GM21381 (cell line): ENCODE data around the gene SEC31A.
"Not testable (repeated sequence)": the region's sequence is repeated elsewhere in the genome, so short reads cannot be mapped to it uniquely, and the experiment has no call there.

Source experiments
- ATAC-seq: cut with Tn5 transposase; IDR thresholded peaks from one replicate; pipeline ENCODE4 v1.9.1; 2021; ENCODE audit warnings: mild to moderate bottlenecking, moderate library complexity; ENCODE audit not compliant: unreplicated experiment

SEC31A gene

GRCh38 chr4:82839624-82840023 is 51.3 kb downstream of the SEC31A start:
- ATAC-seq: no peak

GRCh38 chr4:82833696-82834313 is 57.1 kb downstream of the SEC31A start:
- ATAC-seq: no peak

DNA sequence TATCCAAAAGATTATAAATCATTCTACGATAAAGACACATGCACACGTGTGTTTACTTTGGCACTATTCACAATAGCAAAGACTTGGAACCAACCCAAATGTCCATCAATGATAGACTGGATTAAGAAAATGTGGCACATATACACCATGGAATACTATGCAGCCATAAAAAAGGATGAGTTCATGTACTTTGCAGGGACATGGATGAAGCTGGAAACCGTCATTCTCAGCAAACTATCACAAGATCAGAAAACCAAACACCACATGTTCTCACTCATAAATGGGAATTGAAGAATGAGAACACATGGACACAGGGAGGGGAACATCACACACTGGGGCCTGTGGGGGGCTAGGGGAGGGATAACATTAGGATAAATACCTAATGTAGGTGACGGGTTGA is 57.9 kb downstream of the SEC31A start:
- not testable (repeated sequence) for ATAC-seq

DNA sequence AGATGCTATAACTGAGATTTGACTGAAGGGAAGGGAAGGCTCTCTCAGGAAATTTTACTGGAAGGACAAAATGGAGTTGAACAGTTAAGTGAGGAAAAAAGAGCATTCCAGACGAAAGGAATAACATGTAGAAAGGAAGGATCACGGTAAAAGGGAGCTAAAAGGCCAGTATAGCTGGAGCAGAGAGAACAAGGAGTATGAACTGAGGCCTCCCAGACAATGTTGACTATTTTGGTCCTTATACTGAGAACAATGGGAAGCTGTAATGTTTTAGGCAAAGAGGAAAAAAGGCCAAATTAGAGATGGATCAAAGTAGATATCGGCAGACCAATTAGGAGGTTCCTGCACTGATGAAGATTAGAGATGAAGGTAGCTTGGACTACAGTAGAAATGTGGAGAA is 65.5 kb downstream of the SEC31A start:
- no peak for ATAC-seq

- ATAC-seq: no peak
Observed at GRCh38 chr4:82823062-82823461, 67.9 kb downstream of the SEC31A start.

- ATAC-seq: no peak
Observed at GRCh38 chr4:82820689-82821088, 70.3 kb downstream of the SEC31A start.

DNA sequence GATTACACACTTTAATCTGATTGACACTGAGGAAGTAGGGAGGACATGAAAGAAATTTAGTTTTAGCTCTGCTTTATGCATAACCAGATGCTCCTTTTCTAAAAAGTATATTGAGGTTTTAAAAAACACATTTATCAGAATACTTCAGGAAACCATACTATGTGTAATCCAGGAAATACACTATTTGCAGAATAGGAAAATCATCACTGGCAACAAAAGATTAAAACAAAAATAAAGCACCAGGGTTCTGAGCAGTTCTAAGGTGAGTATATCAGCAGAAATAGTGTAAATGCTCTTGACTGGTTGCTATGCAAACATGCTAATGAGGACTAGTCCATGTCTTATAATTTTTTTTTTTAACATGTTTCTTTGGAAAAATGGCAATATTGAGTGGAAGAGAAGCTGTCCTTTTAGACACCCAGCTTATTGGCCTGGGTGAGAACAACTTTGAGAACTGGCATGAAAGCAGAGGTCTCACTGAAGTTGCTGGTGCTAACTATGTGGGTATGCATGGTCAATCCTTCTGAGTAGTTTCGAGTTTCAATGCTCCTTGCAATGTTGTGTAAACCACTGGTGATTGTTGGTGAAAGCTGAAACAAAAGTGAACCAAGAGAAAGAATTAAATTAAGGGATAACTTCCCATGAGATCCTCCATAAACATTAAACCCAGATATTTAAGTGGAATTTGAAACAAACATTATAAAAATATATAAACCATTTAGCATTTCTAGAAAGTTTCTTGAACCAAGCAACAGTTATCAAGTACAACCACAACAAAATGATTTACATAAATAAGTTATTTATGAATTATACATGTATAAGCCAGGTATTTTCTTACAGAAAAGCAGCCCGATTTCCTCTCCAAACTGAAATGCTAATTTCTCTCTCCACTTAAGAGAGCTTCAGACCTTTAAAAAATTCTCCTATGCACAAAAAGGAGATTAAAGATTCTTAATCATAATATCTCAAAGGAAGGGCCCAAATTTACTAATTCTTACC is 72.0 kb downstream of the SEC31A start:
- peak; percentile 88 for ATAC-seq

- not testable (repeated sequence) for ATAC-seq
Observed at GRCh38 chr4:82816874-82817273, 74.1 kb downstream of the SEC31A start.

DNA sequence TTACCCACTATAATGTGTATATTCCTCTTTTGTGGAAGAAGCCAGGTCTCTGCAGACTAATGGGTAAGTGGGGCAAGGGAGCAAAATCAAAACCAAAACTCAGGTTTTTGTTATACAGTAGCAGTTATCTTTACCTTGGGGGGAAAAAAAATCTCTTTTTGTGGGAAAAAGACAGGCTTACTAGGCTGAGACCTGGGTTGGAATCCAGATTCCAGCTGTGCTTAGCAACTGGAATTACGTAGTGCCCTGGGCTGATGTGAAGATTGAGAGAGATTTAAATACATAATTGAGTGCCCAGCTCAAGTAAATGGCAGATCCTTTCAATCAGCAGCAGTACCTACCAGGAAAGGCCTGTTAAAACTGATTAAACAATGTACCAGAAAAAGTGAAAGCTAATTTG is 76.9 kb downstream of the SEC31A start:
- no peak for ATAC-seq

DNA sequence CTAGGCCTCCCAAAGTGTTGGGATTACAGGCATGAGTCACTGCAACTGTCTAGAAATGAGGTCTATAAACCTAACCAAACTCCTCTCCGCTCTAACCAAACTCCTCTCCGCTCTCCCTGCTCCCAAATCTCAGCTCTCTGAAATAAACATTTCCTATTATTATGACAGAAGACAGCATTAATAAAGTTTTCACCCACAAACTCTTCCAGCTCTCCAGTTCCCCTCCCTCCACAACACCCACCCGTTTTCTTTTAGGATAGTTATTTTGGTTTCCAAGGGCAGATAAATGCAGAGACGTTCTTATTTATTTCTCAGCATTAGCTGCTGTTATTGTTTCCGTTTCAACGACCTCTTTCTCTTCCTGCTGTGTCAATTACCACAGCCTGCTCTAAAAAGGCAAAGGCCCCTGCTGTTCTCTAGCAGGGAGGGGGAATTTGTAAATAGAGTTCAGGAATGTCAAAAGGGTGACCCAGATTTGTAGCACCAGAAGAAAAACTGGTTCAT is 79.1 kb downstream of the SEC31A start:
- ATAC-seq: no peak

DNA sequence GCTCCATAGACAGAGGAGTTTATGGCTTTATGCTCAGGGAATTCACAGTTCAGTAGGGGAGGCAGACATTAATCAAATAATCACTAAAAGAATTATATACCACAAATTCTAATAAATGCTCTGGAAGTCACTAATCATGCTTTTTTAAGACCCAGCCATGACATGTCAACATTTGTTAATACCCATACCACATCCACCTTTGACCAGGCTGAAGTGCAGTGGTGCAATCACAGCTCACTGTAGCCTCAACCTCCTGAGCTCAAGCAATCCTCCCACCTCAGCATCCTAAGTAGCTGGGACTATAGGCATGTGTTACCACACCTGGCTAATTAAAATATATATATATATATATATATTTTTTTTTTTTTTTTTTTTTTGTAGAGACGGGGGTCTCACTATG is 79.6 kb downstream of the SEC31A start:
- no peak for ATAC-seq

DNA sequence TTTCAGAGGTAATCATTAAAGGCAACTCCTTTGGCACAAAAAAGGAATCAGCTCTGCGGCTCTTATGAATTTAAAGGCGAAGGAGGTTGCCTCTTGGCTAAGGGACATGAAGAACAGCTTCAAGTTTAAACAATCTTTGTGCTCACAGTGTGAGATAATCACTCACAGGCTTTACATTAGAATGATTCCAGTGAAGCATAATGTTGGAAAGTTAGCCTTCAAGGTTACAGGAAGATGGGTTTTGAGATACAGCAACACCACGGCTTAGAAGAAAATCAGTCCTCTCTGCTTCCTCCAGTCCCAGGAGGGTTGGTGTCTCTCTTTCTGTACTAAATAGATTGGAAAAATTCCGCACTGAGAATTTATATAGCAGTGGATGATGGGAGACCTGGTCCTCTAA is 80.8 kb downstream of the SEC31A start:
- ATAC-seq: no peak

DNA sequence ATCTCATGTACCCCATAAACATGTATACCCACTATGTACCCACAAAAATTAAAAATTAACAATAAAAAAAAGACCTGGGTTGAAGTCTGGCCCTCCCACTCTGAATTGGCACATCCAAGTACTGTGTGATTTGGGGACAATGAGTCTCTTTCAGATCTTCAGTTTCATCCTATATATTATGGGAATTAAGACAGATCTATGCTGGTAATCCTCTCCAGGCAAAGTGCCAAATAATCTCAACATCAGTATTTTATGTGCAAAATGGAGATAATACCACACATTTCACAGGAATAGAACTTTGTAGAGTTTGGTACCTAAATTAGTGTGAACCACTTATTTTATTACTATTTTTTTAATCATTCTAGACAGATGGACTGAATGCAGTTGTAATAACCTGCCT is 81.3 kb downstream of the SEC31A start:
- ATAC-seq: no peak

- ATAC-seq: no peak
Observed at GRCh38 chr4:82803746-82804145, 87.2 kb downstream of the SEC31A start.

- ATAC-seq: no peak
Observed at GRCh38 chr4:82802911-82803310, 88.0 kb downstream of the SEC31A start.

DNA sequence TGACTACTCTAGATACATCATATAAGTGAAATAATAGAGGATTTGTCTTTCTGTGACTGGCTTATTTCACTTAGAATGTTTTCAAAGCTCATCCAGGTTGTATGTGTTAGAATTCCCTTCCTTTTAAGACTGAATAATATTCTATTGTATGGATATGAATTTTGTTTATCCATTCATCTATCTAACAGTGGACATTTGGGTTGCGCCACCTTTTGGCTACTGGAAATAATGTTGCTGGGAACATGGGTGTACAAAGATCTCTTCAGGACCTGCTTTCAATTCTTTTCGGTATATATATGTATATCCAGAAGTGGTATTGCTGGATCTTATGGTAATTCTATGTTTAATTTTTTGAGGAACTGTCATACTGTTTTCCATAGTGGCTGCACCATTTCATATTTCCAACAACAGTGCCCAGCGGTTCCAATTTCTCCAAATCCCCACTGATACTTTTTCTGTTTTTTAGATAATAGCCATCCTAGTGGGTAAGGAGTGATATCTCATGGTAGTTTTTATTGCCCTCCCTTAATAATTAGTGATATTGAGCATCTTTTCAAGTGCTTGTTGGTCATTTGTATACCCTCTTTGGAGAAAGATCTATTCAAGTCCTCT is 88.9 kb downstream of the SEC31A start:
- no peak for ATAC-seq

DNA sequence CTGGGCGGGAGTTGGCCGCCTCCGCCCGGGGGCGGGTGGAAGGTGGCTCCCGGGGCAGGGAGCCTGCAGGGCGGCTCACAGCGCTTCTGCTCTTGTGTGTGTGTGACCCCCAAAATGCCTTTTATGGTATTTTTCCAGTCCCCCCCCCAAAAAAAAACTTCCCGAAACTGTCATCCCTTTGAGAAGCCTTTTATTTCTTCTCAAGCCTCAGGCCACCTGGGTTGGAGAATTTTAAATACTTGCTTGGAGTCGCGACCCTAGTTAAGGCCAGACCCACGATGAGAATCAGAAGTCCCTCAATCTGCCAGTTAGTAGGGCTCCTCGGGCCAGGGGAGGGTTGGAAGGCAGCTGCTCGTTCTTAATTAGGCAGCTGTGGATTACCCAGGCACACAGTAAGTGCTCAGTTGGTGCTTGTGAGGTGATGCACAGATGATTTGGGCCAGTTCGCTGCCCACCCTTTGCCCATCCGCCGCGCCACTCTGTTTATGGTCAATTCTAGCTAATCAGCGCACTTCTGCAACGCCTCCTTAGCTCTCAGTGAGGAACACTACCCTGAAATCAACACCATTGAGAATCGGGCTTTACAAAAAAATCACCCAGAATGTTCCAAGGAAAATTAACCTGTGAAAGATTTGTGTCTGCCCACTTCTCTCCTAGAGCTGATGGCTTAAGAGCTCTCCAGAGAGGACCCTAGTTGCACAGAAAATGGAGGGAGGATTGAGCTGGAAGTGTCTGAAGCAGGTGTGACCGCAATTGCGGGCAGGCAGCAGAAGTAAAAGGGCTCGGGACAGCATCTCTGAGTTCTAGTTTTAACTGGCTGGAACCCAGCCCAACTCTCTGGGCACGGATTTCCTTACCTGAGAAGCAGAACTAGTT is 91.7 kb downstream of the SEC31A start:
- ATAC-seq: no peak

GRCh38 chr4:82798168-82799005 is 92.6 kb downstream of the SEC31A start, which contains the start of gene SCD5:
Gene SCD5, minus strand, starts transcription at chr4:82798796. Its CDS starts 259 bp downstream, at chr4:82798537.
- peak; percentile 84 for ATAC-seq

DNA sequence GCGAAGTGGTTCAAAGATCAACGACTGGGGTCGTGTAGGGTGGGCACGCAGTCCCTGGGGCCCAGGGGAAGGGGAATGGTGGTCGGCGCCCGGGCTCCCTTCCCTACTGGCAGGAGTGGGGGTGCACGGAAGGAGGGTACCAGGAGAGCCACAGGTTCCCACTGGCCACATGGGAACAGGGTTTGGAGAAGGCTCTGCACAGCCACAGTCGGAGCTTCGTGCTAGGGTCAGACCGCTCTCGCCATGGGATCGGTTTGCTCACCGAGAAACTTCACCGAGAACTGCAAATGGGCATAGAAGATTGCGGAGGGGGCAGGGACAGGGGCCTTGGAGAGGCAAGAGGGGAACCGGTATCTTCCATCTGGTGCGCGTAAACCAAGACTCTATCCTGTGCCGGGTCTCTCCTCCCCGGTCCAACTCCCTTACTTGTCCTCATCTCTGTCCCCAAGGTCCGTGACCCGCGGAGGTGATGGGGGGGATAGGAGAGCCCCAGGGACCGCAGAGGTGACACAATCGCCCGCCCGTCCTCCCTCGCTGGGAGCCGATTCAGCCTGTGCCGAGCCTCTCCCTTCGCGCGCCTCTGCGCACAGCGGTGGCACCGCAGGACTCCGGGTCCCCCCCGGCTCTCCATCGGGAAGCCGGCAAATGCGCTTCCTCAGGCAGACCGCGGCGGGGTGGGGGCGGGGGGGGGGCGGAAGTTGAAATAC is 93.4 kb downstream of the SEC31A start:
- no peak for ATAC-seq
